ENCODE results near the gene CCDC154. TPM values are rescaled to one million over a fixed set of nuclear protein-coding genes. Genes with fewer than 3 reads are reported as not detected.

CCDC154 gene
- total RNA-seq, 1 donor from 2014 or later: under 0.01 TPM

Other genes starting within 250 kb of the CCDC154 start
- not detected for gene TPSG1, start 219.3 kb downstream of the CCDC154 start, total RNA-seq
- not detected for gene TPSB2, start 214.4 kb downstream of the CCDC154 start, total RNA-seq
- gene TPSAB1, start 203.9 kb downstream of the CCDC154 start, total RNA-seq: 1.0 TPM
- not detected for gene TPSD1, start 188.5 kb downstream of the CCDC154 start, total RNA-seq
- gene UBE2I, start 134.9 kb downstream of the CCDC154 start, total RNA-seq: 35.0 TPM
- gene BAIAP3, start 110.9 kb downstream of the CCDC154 start, total RNA-seq: 1.0 TPM
- gene TSR3, start 92.7 kb downstream of the CCDC154 start, total RNA-seq: 48.5 TPM
- gene GNPTG, start 92.6 kb downstream of the CCDC154 start, total RNA-seq: 18.3 TPM
- 3.7 TPM for gene UNKL, start 29.9 kb downstream of the CCDC154 start, total RNA-seq
- gene UQCC4, start 23.8 kb downstream of the CCDC154 start, total RNA-seq: 10.4 TPM
- gene PERCC1, start 13.5 kb downstream of the CCDC154 start, total RNA-seq: not detected
- 31.8 TPM for gene CLCN7, start 30.5 kb upstream of the CCDC154 start, total RNA-seq
- 1.0 TPM for gene PTX4, start 44.4 kb upstream of the CCDC154 start, total RNA-seq
- gene TELO2, start 48.8 kb upstream of the CCDC154 start, total RNA-seq: 11.0 TPM
- 8.9 TPM for gene TMEM204, start 89.1 kb upstream of the CCDC154 start, total RNA-seq
- gene IFT140, start 167.5 kb upstream of the CCDC154 start, total RNA-seq: 17.2 TPM
- gene CRAMP1, start 167.8 kb upstream of the CCDC154 start, total RNA-seq: 5.2 TPM
- 22.4 TPM for gene JPT2, start 233.7 kb upstream of the CCDC154 start, total RNA-seq